Activated T-cell treated with anti-CD3 and anti-CD28 coated beads, Interleukin-2, amount 50 U/mL, for 72 hours (primary cell): ENCODE data around the gene OGFOD2. TPM values are rescaled to one million over a fixed set of nuclear protein-coding genes. Genes with fewer than 3 reads are reported as not detected.

ENCODE experiments used
- ATAC-seq, 2 donors: fragments of 150-1000 bp; cut with Tn5 transposase; replicated peaks in 1 of 2; 2 replicates each; pipeline ENCODE4 v1.10.0; 2021; ENCODE audit warnings: moderate library complexity in 2 of 2, mild to moderate bottlenecking in 1 of 2
- DNase-seq, 2 donors: peaks; one replicate each; pipeline ENCODE4 v3.0.0; 2021 to 2022; ENCODE audit warnings: mixed read lengths in 1 of 2
- H3K27ac Mint-ChIP-seq: one replicate; pipeline ENCODE4 v1.8.0; 2022; ENCODE audit warnings: mild to moderate bottlenecking, moderate library complexity, mixed read lengths
- H3K27me3 Mint-ChIP-seq: one replicate; pipeline ENCODE4 v1.8.0; 2022; ENCODE audit warnings: low read depth, mixed read lengths
- H3K36me3 Mint-ChIP-seq, 2 donors: one replicate each; pipeline ENCODE4 v1.8.0; 2022; ENCODE audit warnings: mixed read lengths in 2 of 2, mild to moderate bottlenecking in 1 of 2; ENCODE audit not compliant: insufficient read depth in 2 of 2
- H3K4me1 Mint-ChIP-seq: one replicate; pipeline ENCODE4 v1.8.0; 2022; ENCODE audit warnings: low read depth, mixed read lengths
- H3K4me3 Mint-ChIP-seq, 2 donors: one replicate each; pipeline ENCODE4 v1.8.0; 2022; ENCODE audit warnings: mild to moderate bottlenecking in 2 of 2, mixed read lengths in 2 of 2, moderate library complexity in 2 of 2
- H3K9me3 Mint-ChIP-seq, 2 donors: one replicate each; pipeline ENCODE4 v1.8.0; 2022; ENCODE audit warnings: mixed read lengths in 2 of 2
- total RNA-seq, 2 donors: library from RNA; stranded (reverse); gene quantifications; one replicate each; pipeline ENCODE4 v1.2.3, GENCODE V29; 2022

The OGFOD2 gene
- total RNA-seq, 2 donors from 2014 or later, result 26.6 to 32.5 TPM

- Mint-ChIP-seq H3K27me3 (no peaks in the 10 kb centered on the region), H3K4me1 (peaks cover 3% of the 10 kb centered on the region), H3K27ac (no peak overlapping the region)
These were observed 15.4 kb upstream of the OGFOD2 start for GRCh38 chr12:122959566-122960192.

GRCh38 chr12:122960193-122960569, 14.9 kb upstream of the OGFOD2 start:
- Mint-ChIP-seq H3K9me3 (no peaks in the 10 kb centered on the region), H3K4me3 (no peak overlapping the region), H3K36me3 (no peaks in the 10 kb centered on the region), H3K4me1 (peaks cover 6% of the 10 kb centered on the region), H3K27me3 (no peaks in the 10 kb centered on the region), H3K27ac (no peak overlapping the region)
- ATAC-seq (no peak), DNase-seq (no peak)

More at GRCh38 chr12:122959566-122960192, 15.4 kb upstream of the OGFOD2 start:
- no peaks in the 10 kb centered on the region for H3K9me3 Mint-ChIP-seq
- H3K36me3 Mint-ChIP-seq, result no peaks in the 10 kb centered on the region
- ATAC-seq (no peak), DNase-seq (no peak)
- no peak overlapping the region for H3K4me3 Mint-ChIP-seq

- H3K9me3 Mint-ChIP-seq, result no peaks in the 10 kb centered on the region
- no peak overlapping the region for H3K4me3 Mint-ChIP-seq
- peaks cover 6% of the 10 kb centered on the region for H3K4me1 Mint-ChIP-seq
- H3K36me3 Mint-ChIP-seq, result no peaks in the 10 kb centered on the region
- no peak for ATAC-seq
- DNase-seq, result no peak
- H3K27me3 Mint-ChIP-seq, result no peaks in the 10 kb centered on the region
- H3K27ac Mint-ChIP-seq, result no peak overlapping the region
These were observed 13.3 kb upstream of the OGFOD2 start for GRCh38 chr12:122961531-122962329.

- no peak for ATAC-seq
These were observed 11.1 kb upstream of the OGFOD2 start for GRCh38 chr12:122963941-122964265.

GRCh38 chr12:122964439-122965257, 10.4 kb upstream of the OGFOD2 start:
- Mint-ChIP-seq H3K4me3 (peak overlapping the region; percentile 58 to 73), H3K36me3 (no peaks in the 10 kb centered on the region), H3K9me3 (no peaks in the 10 kb centered on the region), H3K4me1 (peaks cover 6% of the 10 kb centered on the region), H3K27me3 (no peaks in the 10 kb centered on the region), H3K27ac (no peak overlapping the region)
- DNase-seq (no peak), ATAC-seq (no peak)

More at GRCh38 chr12:122963941-122964265, 11.1 kb upstream of the OGFOD2 start:
- H3K27me3 Mint-ChIP-seq, result no peaks in the 10 kb centered on the region
- no peak overlapping the region for H3K27ac Mint-ChIP-seq
- no peaks in the 10 kb centered on the region for H3K9me3 Mint-ChIP-seq
- no peak for DNase-seq
- H3K36me3 Mint-ChIP-seq, result no peaks in the 10 kb centered on the region
- H3K4me1 Mint-ChIP-seq, result peaks cover 6% of the 10 kb centered on the region
- H3K4me3 Mint-ChIP-seq, result no peak overlapping the region

- H3K9me3 Mint-ChIP-seq, result no peaks in the 10 kb centered on the region
- no peak overlapping the region for H3K27ac Mint-ChIP-seq
- DNase-seq, result no peak
- H3K27me3 Mint-ChIP-seq, result no peaks in the 10 kb centered on the region
- peaks cover 6% of the 10 kb centered on the region for H3K4me1 Mint-ChIP-seq
- peak overlapping the region; percentile 58 to 73 for H3K4me3 Mint-ChIP-seq
- no peak for ATAC-seq
- no peaks in the 10 kb centered on the region for H3K36me3 Mint-ChIP-seq
These were observed 9.7 kb upstream of the OGFOD2 start for GRCh38 chr12:122965321-122965751.

GRCh38 chr12:122965851-122966742, 8.9 kb upstream of the OGFOD2 start, which contains the start of gene ABCB9:
Gene ABCB9 (minus strand): TSS chr12:122966463. CDS start chr12:122960235, 6,228 bp downstream.
- no peaks in the 10 kb centered on the region for H3K36me3 Mint-ChIP-seq
- H3K4me1 Mint-ChIP-seq, result peaks cover 6% of the 10 kb centered on the region
- H3K4me3 Mint-ChIP-seq, result peak within 1 kb of the TSS; percentile 59 to 70
- peak; percentile 98 for ATAC-seq
- H3K9me3 Mint-ChIP-seq, result no peaks in the 10 kb centered on the region
- DNase-seq, result peak; percentile 92 to 95
- H3K27me3 Mint-ChIP-seq, result no peaks in the 10 kb centered on the region
- peak within 1 kb of the TSS; percentile 54 for H3K27ac Mint-ChIP-seq

GRCh38 chr12:122966743-122967550, 8.1 kb upstream of the OGFOD2 start:
- Mint-ChIP-seq H3K4me3 (peak overlapping the region; percentile 57 to 59), H3K27me3 (no peaks in the 10 kb centered on the region), H3K4me1 (peaks cover 6% of the 10 kb centered on the region), H3K27ac (peak overlapping the region; percentile 54), H3K9me3 (no peaks in the 10 kb centered on the region), H3K36me3 (no peaks in the 10 kb centered on the region)
- no peak for DNase-seq
- ATAC-seq, result no peak

- Mint-ChIP-seq H3K27ac (no peak overlapping the region), H3K27me3 (no peaks in the 10 kb centered on the region), H3K4me3 (no peak overlapping the region), H3K9me3 (no peaks in the 10 kb centered on the region), H3K36me3 (no peaks in the 10 kb centered on the region), H3K4me1 (peaks cover 6% of the 10 kb centered on the region)
- ATAC-seq (no peak), DNase-seq (no peak)
These were observed 6.9 kb upstream of the OGFOD2 start for GRCh38 chr12:122968104-122968503.

- H3K4me3 Mint-ChIP-seq, result no peak overlapping the region
- no peak for DNase-seq
These were observed 5.4 kb upstream of the OGFOD2 start for GRCh38 chr12:122969676-122970075.

GRCh38 chr12:122974274-122974891, 661 bp upstream of the OGFOD2 start:
- peaks cover 24% of the 10 kb centered on the region for H3K4me1 Mint-ChIP-seq
- H3K27me3 Mint-ChIP-seq, result no peaks in the 10 kb centered on the region
- H3K4me3 Mint-ChIP-seq, result peak overlapping the region; percentile 98
- no peaks in the 10 kb centered on the region for H3K36me3 Mint-ChIP-seq
- H3K27ac Mint-ChIP-seq, result peak overlapping the region; percentile 82
- peak; percentile 90 to 91 for ATAC-seq
- H3K9me3 Mint-ChIP-seq, result no peaks in the 10 kb centered on the region
- DNase-seq, result peak; percentile 99

More at GRCh38 chr12:122969676-122970075, 5.4 kb upstream of the OGFOD2 start:
- Mint-ChIP-seq H3K9me3 (no peaks in the 10 kb centered on the region), H3K4me1 (peaks cover 4% of the 10 kb centered on the region), H3K27me3 (no peaks in the 10 kb centered on the region), H3K36me3 (no peaks in the 10 kb centered on the region), H3K27ac (no peak overlapping the region)
- no peak for ATAC-seq
